CD8-positive, alpha-beta memory T cell (primary cell): ENCODE results near the gene TCERG1. TPM values are rescaled to one million over a fixed set of nuclear protein-coding genes. Genes with fewer than 3 reads are reported as not detected.
A peak's percentile ranks its signal among the peaks of the same experiment; 100 is the strongest.

Experiments
- CTCF ChIA-PET: fragments of 350-600 bp; sonication (Branson Sonifier 250); formaldehyde crosslinking; loops from one replicate; lab custom pipeline; 2021; ENCODE audit warnings: antibody characterized with exemption; lab: Charles Lee
- POLR2A ChIA-PET: fragments of 350-600 bp; sonication (Branson Sonifier 250); formaldehyde crosslinking; loops from one replicate; lab custom pipeline; 2021; ENCODE audit warnings: antibody characterized with exemption; lab: Charles Lee
- DNase-seq, 5 donors: peaks; one replicate each; pipeline versions ENCODE4 v3.0.0 to v3.0.0-alpha.2; 2020 to 2022; ENCODE audit warnings: mixed read lengths in 1 of 5
- H3K27ac ChIP-seq: one replicate; pipeline ENCODE4 v1.7.0; 2013; ENCODE audit warnings: low read depth, mild to moderate bottlenecking, low read length, moderate library complexity
- H3K27me3 ChIP-seq: 2 replicates; pipeline ENCODE4 v1.7.0; 2013; ENCODE audit warnings: low read length, mild to moderate bottlenecking; ENCODE audit not compliant: insufficient read depth, poor library complexity, severe bottlenecking
- H3K36me3 ChIP-seq: 2 replicates; pipeline ENCODE4 v1.7.0; 2013; ENCODE audit warnings: mild to moderate bottlenecking, low read length, moderate library complexity; ENCODE audit not compliant: insufficient read depth
- H3K4me1 ChIP-seq: 2 replicates; pipeline ENCODE4 v1.7.0; 2013; ENCODE audit warnings: mild to moderate bottlenecking, low read length, moderate library complexity; ENCODE audit not compliant: insufficient read depth
- H3K4me3 ChIP-seq: 2 replicates; pipeline ENCODE4 v1.7.0; 2013; ENCODE audit warnings: mild to moderate bottlenecking, low read length
- H3K9me3 ChIP-seq: 2 replicates; pipeline ENCODE4 v1.7.0; 2013; ENCODE audit warnings: mild to moderate bottlenecking, low read length
- H3K27ac Mint-ChIP-seq, 8 donors: one replicate each; pipeline ENCODE4 v1.8.0; 2020 to 2021; ENCODE audit warnings: mixed read lengths in 8 of 8, mild to moderate bottlenecking in 6 of 8, inconsistent platforms in 3 of 8, moderate library complexity in 3 of 8
- H3K27me3 Mint-ChIP-seq, 2 donors: one replicate each; pipeline ENCODE4 v1.8.0; 2020 to 2021; ENCODE audit warnings: mixed read lengths in 2 of 2, mild to moderate bottlenecking in 1 of 2, moderate library complexity in 1 of 2
- H3K36me3 Mint-ChIP-seq, 3 donors: one replicate each; pipeline ENCODE4 v1.8.0; 2020 to 2021; ENCODE audit warnings: mixed read lengths in 3 of 3, inconsistent platforms in 1 of 3, mild to moderate bottlenecking in 1 of 3
- H3K4me1 Mint-ChIP-seq, 3 donors: one replicate each; pipeline ENCODE4 v1.8.0; 2020 to 2021; ENCODE audit warnings: mixed read lengths in 3 of 3, inconsistent platforms in 1 of 3, mild to moderate bottlenecking in 1 of 3
- H3K4me3 Mint-ChIP-seq, 7 donors: one replicate each; pipeline ENCODE4 v1.8.0; 2020 to 2021; ENCODE audit warnings: mixed read lengths in 7 of 7, mild to moderate bottlenecking in 6 of 7, moderate library complexity in 4 of 7, inconsistent platforms in 2 of 7
- H3K9me3 Mint-ChIP-seq, 5 donors: one replicate each; pipeline ENCODE4 v1.8.0; 2020 to 2022; ENCODE audit warnings: mixed read lengths in 5 of 5, mild to moderate bottlenecking in 3 of 5, moderate library complexity in 2 of 5, inconsistent platforms in 1 of 5
- polyA plus RNA-seq: library from polyadenylated mRNA; unstranded; fragments of 300-500 nt; fragmentation: Illumina TruSeq; gene quantifications from one replicate; pipeline ENCODE4 v1.2.3, GENCODE V29; 2021
- total RNA-seq, 2 experiments: library from RNA; stranded (reverse); gene quantifications; one replicate each; pipeline ENCODE4 v1.2.3, GENCODE V29; 2021

TCERG1 gene
- total RNA-seq, result 100 to 1,000 TPM in 1 of 2 experiments, 10 to 100 TPM in 1; 99.4 to 110 TPM
- 37.8 TPM for polyA plus RNA-seq

GRCh38 chr5:146446861-146447733 is at the start of gene TCERG1:
TSS of gene TCERG1 (plus strand) at chr5:146447333. CDS start at chr5:146447350, 17 bp downstream.
- Mint-ChIP-seq H3K9me3 (no peaks in the 10 kb centered on the region), H3K36me3 (peaks cover 0 to 8% (median 1%) of the 10 kb centered on the region in 3 donors), H3K27ac (peak within 1 kb of the TSS; percentile 82 to 100 (median 100)), H3K4me1 (peaks cover 44 to 51% (median 49%) of the 10 kb centered on the region in 3 donors), H3K4me3 (peak within 1 kb of the TSS; percentile 94 to 100 (median 99)), H3K27me3 (peaks cover 0 to 1% of the 10 kb centered on the region in 2 donors)
- H3K27ac ChIP-seq, result peak within 1 kb of the TSS; percentile 92
- no peaks in the 10 kb centered on the region for H3K27me3 ChIP-seq
- ChIA-PET POLR2A (interaction anchor here (0.6 kb wide), 3 partner anchors 22 to 386 kb away, joined by 3 to 4 read pairs (median 3); no protein-coding TSS in a partner anchor), CTCF (interaction anchor here (0.8 to 1.8 kb wide), 5 partner anchors 10 to 189 kb away, joined by 3 to 7 read pairs (median 3); no protein-coding TSS in a partner anchor)
- DNase-seq, result peak; percentile 96 to 98 (median 98)
- H3K36me3 ChIP-seq, result no peaks in the 10 kb centered on the region
- H3K9me3 ChIP-seq, result no peaks in the 10 kb centered on the region
- H3K4me3 ChIP-seq, result peak within 1 kb of the TSS; percentile 74
- peaks cover 31% of the 10 kb centered on the region for H3K4me1 ChIP-seq

- Histone ChIP-seq H3K4me1 (no peaks in the 10 kb centered on the region), H3K36me3 (no peaks in the 10 kb centered on the region), H3K27ac (no peak overlapping the region), H3K9me3 (no peaks in the 10 kb centered on the region), H3K27me3 (no peaks in the 10 kb centered on the region), H3K4me3 (no peak overlapping the region)
- H3K36me3 Mint-ChIP-seq, result no peaks in the 10 kb centered on the region
- H3K27me3 Mint-ChIP-seq, result peaks cover 27 to 59% of the 10 kb centered on the region in 2 donors
- H3K27ac Mint-ChIP-seq, result no peak overlapping the region
- DNase-seq, result no peak
- H3K9me3 Mint-ChIP-seq, result no peaks in the 10 kb centered on the region
- no peaks in the 10 kb centered on the region for H3K4me1 Mint-ChIP-seq
- POLR2A ChIA-PET, result no interaction called here
- CTCF ChIA-PET, result no interaction called here
- H3K4me3 Mint-ChIP-seq, result no peak overlapping the region
These were observed 48.3 kb upstream of the TCERG1 start for GRCh38 chr5:146398826-146399225.

DNA sequence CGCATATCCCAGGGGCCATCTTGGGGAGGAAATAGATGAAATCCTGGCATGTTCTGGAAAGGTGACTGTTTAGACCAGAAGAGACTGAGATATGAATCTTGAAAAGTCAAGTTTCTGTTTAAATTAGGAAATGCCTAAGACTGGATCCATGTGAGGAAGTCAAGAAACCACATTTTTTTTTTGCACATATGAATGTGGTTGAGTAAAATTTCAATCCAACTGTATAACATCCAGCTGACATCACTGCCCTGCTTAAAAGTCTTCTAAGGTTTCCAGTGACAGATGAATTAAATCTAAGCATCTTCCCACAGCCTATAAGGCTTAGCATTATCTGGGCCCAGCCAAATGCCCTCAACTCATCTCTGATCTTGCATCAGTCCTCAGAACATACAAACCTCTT is 47.7 kb upstream of the TCERG1 start:
- no peak overlapping the region for H3K4me3 ChIP-seq
- ChIA-PET POLR2A (no interaction called here), CTCF (no interaction called here)
- no peak overlapping the region for H3K27ac ChIP-seq
- no peaks in the 10 kb centered on the region for H3K9me3 Mint-ChIP-seq
- no peaks in the 10 kb centered on the region for H3K4me1 Mint-ChIP-seq
- no peaks in the 10 kb centered on the region for H3K36me3 Mint-ChIP-seq
- no peak overlapping the region for H3K27ac Mint-ChIP-seq
- no peaks in the 10 kb centered on the region for H3K4me1 ChIP-seq
- peaks cover 27 to 58% of the 10 kb centered on the region in 2 donors for H3K27me3 Mint-ChIP-seq
- H3K27me3 ChIP-seq, result no peaks in the 10 kb centered on the region
- H3K36me3 ChIP-seq, result no peaks in the 10 kb centered on the region
- DNase-seq, result no peak
- H3K9me3 ChIP-seq, result no peaks in the 10 kb centered on the region
- no peak overlapping the region for H3K4me3 Mint-ChIP-seq

GRCh38 chr5:146400201-146400600 is 46.9 kb upstream of the TCERG1 start:
- H3K4me1 Mint-ChIP-seq, result no peaks in the 10 kb centered on the region
- no peak overlapping the region for H3K4me3 Mint-ChIP-seq
- no peaks in the 10 kb centered on the region for H3K9me3 Mint-ChIP-seq
- POLR2A ChIA-PET, result no interaction called here
- Histone ChIP-seq H3K27ac (no peak overlapping the region), H3K4me3 (no peak overlapping the region), H3K27me3 (no peaks in the 10 kb centered on the region), H3K4me1 (no peaks in the 10 kb centered on the region), H3K36me3 (no peaks in the 10 kb centered on the region), H3K9me3 (no peaks in the 10 kb centered on the region)
- H3K27ac Mint-ChIP-seq, result no peak overlapping the region
- H3K36me3 Mint-ChIP-seq, result no peaks in the 10 kb centered on the region
- H3K27me3 Mint-ChIP-seq, result peaks cover 22 to 51% of the 10 kb centered on the region in 2 donors
- CTCF ChIA-PET, result no interaction called here
- no peak for DNase-seq

DNA sequence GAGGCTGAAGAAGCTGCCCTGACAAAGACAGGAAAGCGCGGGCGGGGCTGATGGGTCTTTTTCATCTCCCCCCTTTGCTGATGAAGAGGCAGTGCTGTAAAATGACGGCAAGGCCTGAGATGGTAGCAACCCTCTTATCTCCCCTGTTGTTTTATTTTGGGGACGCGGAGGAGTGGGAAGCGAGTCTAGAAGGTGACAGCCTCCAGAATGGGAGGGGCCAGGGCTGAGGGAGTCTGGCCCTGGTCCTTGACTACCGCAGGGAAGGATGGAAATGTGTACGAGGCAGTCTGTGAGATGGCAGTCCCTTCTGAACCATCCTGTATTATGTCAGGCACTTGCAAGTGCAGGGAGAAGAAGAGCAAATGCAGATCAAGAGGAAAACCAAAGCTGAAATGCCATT is 46.1 kb upstream of the TCERG1 start:
- no peak overlapping the region for H3K4me3 Mint-ChIP-seq
- H3K4me1 ChIP-seq, result no peaks in the 10 kb centered on the region
- POLR2A ChIA-PET, result no interaction called here
- no peaks in the 10 kb centered on the region for H3K36me3 ChIP-seq
- no peaks in the 10 kb centered on the region for H3K36me3 Mint-ChIP-seq
- CTCF ChIA-PET, result interaction anchor here (1.2 kb wide), 1 partner anchor 8 kb away, joined by 3 read pairs; no protein-coding TSS in a partner anchor
- H3K27me3 Mint-ChIP-seq, result peaks cover 21 to 59% of the 10 kb centered on the region in 2 donors
- H3K27ac Mint-ChIP-seq, result no peak overlapping the region
- no peaks in the 10 kb centered on the region for H3K9me3 ChIP-seq
- H3K27ac ChIP-seq, result no peak overlapping the region
- H3K27me3 ChIP-seq, result no peaks in the 10 kb centered on the region
- no peaks in the 10 kb centered on the region for H3K4me1 Mint-ChIP-seq
- DNase-seq, result no peak
- H3K9me3 Mint-ChIP-seq, result no peaks in the 10 kb centered on the region
- H3K4me3 ChIP-seq, result no peak overlapping the region

- POLR2A ChIA-PET, result no interaction called here
- Mint-ChIP-seq H3K36me3 (no peaks in the 10 kb centered on the region), H3K4me3 (no peak overlapping the region), H3K27me3 (peaks cover 18 to 45% of the 10 kb centered on the region in 2 donors), H3K9me3 (no peaks in the 10 kb centered on the region), H3K4me1 (no peaks in the 10 kb centered on the region), H3K27ac (no peak overlapping the region)
- no peaks in the 10 kb centered on the region for H3K27me3 ChIP-seq
- no peaks in the 10 kb centered on the region for H3K4me1 ChIP-seq
- H3K9me3 ChIP-seq, result no peaks in the 10 kb centered on the region
- H3K36me3 ChIP-seq, result no peaks in the 10 kb centered on the region
- no peak overlapping the region for H3K27ac ChIP-seq
- CTCF ChIA-PET, result no interaction called here
- DNase-seq, result no peak
- no peak overlapping the region for H3K4me3 ChIP-seq
These were observed 44.2 kb upstream of the TCERG1 start for GRCh38 chr5:146402949-146403348.

GRCh38 chr5:146409054-146409671 is 38.0 kb upstream of the TCERG1 start:
- CTCF ChIA-PET, result no interaction called here

GRCh38 chr5:146410272-146410671 is 36.9 kb upstream of the TCERG1 start:
- Histone ChIP-seq H3K36me3 (no peaks in the 10 kb centered on the region), H3K9me3 (no peaks in the 10 kb centered on the region), H3K4me1 (no peaks in the 10 kb centered on the region), H3K4me3 (no peak overlapping the region), H3K27ac (no peak overlapping the region), H3K27me3 (no peaks in the 10 kb centered on the region)
- H3K27me3 Mint-ChIP-seq, result peaks cover 0 to 12% of the 10 kb centered on the region in 2 donors
- ChIA-PET CTCF (no interaction called here), POLR2A (no interaction called here)
- no peak overlapping the region for H3K4me3 Mint-ChIP-seq
- DNase-seq, result no peak
- no peaks in the 10 kb centered on the region for H3K9me3 Mint-ChIP-seq
- no peak overlapping the region for H3K27ac Mint-ChIP-seq
- peaks cover 0 to 5% (median 0%) of the 10 kb centered on the region in 3 donors for H3K4me1 Mint-ChIP-seq
- H3K36me3 Mint-ChIP-seq, result no peaks in the 10 kb centered on the region

More at GRCh38 chr5:146409054-146409671, 38.0 kb upstream of the TCERG1 start:
- Mint-ChIP-seq H3K27me3 (peaks cover 0 to 12% of the 10 kb centered on the region in 2 donors), H3K36me3 (no peaks in the 10 kb centered on the region), H3K4me1 (peaks cover 0 to 5% (median 0%) of the 10 kb centered on the region in 3 donors), H3K27ac (no peak overlapping the region), H3K9me3 (no peaks in the 10 kb centered on the region), H3K4me3 (no peak overlapping the region)
- no peaks in the 10 kb centered on the region for H3K27me3 ChIP-seq
- H3K4me1 ChIP-seq, result no peaks in the 10 kb centered on the region
- DNase-seq, result no peak
- POLR2A ChIA-PET, result no interaction called here
- no peaks in the 10 kb centered on the region for H3K9me3 ChIP-seq
- no peak overlapping the region for H3K27ac ChIP-seq
- H3K4me3 ChIP-seq, result no peak overlapping the region
- H3K36me3 ChIP-seq, result no peaks in the 10 kb centered on the region
